ENCODE data around the gene LAYN.

GRCh38 chr11:111522426-111522825, 18.1 kb upstream of the LAYN start:
- TF ChIP-seq POLR2A (IDR thresholded peaks at IDR 0.05; ENCODE audit: low read depth, low read length) (no peak), CTCF (conservative IDR thresholded peaks at IDR 0.05; ENCODE audit: low read depth, low read length) (no peak), CEBPB (IDR thresholded peaks at IDR 0.05; ENCODE audit: low read depth, low read length) (no peak), RAD21 (IDR thresholded peaks at IDR 0.05; ENCODE audit: low read length) (no peak), RFX5 (IDR thresholded peaks at IDR 0.05; ENCODE audit: low read depth, low read length) (no peak), ELK1 (IDR thresholded peaks at IDR 0.05; ENCODE audit: borderline replicate concordance, low read depth, low read length) (no peak), USF2 (IDR thresholded peaks at IDR 0.05; ENCODE audit: low read depth, low read length) (no peak), RCOR1 (IDR thresholded peaks at IDR 0.05; ENCODE audit: insufficient replicate concordance, low read length) (no peak), BHLHE40 (IDR thresholded peaks at IDR 0.05; ENCODE audit: low read depth, low read length) (no peak), MAFK (IDR thresholded peaks at IDR 0.05; ENCODE audit: low read depth, low read length) (no peak), FOS (IDR thresholded peaks at IDR 0.05; ENCODE audit: low read depth, low read length) (no peak), MAZ (IDR thresholded peaks at IDR 0.05; ENCODE audit: borderline replicate concordance, low read depth, low read length) (no peak), CHD1 (IDR thresholded peaks at IDR 0.05; ENCODE audit: low read depth, low read length) (no peak), MXI1 (IDR thresholded peaks at IDR 0.05; ENCODE audit: borderline replicate concordance, low read depth, low read length) (no peak)

Measured in IMR-90 (cell line).